Iris pigment epithelial cell (primary cell): Measurements from ENCODE around the gene CETP.
"Not testable (repeated sequence)": the region's sequence is repeated elsewhere in the genome, so short reads cannot be mapped to it uniquely, and the experiment has no call there.

Experiments used
- DNase-seq: peaks from one replicate; pipeline ENCODE4 v3.0.0-alpha.2; 2011; ENCODE audit warnings: low read depth

The CETP gene

DNA sequence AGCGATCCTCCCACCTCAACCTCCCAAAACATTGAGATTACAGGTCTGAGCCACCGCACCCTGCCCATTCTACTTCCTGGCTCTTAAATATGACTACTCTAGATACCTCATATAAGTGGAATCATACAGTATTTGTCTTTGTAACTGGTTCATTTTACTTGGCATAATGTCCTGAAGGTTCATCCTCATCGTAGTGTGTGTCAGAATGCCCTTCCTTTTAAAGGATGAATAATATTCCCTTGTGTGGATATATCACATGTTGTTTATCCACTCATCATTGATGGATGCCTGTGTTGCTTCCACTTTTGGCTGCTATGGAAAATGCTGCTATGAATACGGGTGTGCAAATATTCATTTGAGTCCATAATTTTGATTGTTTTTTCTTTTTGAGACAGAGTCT lies 5.7 kb upstream of the CETP start:
- no peak for DNase-seq

GRCh38 chr16:56956756-56957155 lies 5.0 kb upstream of the CETP start:
- DNase-seq, result no peak

DNA sequence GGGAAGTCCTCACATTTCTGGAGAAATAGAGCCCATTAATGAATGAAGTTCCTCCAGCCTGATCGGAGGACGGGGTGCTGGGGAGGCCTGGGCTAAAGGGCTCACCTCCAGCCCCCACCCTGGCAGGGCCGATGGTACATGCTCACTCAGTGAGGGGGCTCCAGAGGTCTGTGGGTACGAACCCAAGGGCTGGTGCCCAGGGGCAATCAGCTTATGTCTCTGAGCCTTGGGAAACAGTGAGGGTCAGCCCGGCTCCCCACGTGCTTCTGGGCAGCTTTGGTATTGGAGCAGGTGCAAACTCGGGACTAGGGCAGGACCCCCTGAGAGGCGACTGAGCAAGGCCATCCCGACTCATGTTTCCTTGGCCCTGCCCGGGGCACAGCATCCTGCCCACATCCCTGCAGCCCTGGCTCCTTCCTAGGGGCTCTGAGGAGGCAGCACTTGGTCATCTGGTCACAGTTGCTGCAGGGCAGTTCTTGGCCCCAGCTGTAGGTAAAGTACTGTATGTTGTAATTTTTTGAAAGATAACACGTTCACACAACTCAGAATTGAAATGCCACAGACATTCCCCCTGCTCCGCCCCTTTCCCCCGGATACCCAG lies 969 bp upstream of the CETP start:
- peak; percentile 52 for DNase-seq

- no peak for DNase-seq
These were observed 364 bp upstream of the CETP start for GRCh38 chr16:56961386-56961785.

DNA sequence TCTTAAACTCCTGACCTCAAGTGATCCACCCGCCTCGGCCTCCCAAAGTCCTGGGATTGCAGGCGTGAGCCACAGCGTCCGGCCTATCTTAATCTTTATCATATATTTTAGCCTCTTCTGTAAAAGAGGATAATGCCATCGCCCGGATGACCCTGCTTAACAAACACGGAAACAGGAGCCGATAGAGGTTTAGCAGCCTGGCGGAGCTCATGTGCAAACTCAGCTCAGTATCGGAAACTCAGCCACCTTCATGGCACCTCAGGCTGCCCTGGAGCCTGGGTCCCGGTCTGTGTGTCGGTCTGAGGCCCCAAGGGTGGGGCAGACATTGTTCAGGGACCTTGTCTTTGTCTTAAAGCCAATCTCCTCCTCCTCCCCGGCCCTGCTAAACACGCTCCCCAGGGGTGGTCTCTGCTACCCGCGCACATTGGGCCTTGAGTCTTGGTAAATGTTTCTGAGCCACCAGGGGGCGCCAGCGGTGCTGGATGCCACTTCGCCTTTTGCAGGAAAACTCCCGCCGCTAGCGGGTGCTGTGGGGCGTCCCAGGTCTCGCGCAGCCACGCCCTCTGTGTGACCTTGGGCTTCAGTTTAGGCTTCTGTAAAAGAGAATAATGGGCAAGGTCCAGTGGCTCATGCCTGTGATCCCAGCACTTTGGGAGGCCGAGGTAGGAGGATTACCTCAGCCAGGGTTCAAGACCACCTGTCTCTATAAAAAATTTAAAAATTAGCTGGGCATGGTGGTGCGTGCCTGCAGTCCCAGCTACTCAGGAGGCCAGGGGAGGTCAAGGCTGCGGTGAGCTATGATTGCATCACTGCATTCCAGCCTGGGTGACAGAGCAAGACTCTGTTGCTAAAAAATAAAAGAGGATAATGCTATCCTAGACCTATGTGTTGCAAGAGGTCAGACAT lies 2.7 kb downstream of the CETP start:
- DNase-seq, result peak; percentile 85

GRCh38 chr16:56965149-56966092 lies 3.7 kb downstream of the CETP start:
- peak; percentile 31 for DNase-seq

DNA sequence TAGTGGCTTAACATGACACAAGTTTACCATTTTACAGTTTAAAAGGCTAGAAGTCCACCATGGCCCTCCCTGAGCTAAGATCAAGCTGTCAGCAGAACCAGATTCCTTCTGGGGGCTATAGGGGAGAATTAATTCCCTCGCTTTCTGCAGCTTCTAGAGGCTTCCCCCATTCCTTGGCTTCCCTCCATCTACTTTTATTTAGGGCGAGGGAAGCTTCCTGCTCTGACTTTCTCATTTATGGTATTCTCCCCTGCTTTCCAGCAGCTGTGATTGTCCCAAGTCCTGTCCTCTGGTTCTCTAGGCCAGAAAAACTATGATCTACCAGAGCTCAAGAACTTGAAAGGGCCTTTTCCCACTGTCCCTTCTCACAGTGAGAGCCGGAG lies 4.3 kb downstream of the CETP start:
- no peak for DNase-seq

- DNase-seq, result no peak
These were observed 6.0 kb downstream of the CETP start for GRCh38 chr16:56967733-56968132.

- no peak for DNase-seq
These were observed 8.0 kb downstream of the CETP start for GRCh38 chr16:56969769-56970168.

DNA sequence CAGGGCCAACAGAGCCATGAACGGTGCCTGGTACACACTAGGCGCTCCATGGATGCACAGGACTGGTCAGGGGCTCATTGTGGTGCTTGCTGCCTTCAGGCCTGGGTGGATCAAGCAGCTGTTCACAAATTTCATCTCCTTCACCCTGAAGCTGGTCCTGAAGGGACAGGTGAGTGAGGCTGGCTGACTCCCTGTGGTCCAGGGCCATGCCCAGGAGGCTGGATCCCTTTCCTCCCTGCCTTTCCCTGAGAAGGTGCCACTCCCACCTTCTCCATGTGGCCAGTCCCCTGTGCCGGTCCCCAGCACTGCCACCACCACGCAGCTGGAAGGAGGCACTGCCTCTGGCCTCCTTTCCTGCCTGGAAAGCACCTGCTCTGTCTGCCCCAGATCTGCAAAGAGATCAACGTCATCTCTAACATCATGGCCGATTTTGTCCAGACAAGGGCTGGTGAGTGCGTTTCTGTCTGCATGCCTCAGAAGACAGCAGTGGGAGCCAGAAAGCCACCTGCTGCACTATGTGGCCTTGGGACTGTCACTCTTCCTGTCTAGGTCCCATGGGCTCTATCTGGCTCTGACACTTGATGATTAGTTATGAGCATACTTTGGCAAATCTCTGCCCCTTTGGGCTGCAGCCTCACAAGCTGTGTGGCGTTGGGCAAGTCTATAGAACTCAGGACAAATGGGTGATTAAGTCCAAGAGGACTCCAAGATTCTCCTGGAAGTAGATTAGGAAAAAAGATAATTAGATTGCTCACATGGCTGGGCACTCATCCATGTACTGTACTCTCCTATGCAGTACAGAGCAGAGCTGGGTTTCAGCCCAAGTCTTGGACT lies 9.4 kb downstream of the CETP start:
- DNase-seq, result no peak

GRCh38 chr16:56971768-56972043 lies 10.0 kb downstream of the CETP start:
- no peak for DNase-seq

DNA sequence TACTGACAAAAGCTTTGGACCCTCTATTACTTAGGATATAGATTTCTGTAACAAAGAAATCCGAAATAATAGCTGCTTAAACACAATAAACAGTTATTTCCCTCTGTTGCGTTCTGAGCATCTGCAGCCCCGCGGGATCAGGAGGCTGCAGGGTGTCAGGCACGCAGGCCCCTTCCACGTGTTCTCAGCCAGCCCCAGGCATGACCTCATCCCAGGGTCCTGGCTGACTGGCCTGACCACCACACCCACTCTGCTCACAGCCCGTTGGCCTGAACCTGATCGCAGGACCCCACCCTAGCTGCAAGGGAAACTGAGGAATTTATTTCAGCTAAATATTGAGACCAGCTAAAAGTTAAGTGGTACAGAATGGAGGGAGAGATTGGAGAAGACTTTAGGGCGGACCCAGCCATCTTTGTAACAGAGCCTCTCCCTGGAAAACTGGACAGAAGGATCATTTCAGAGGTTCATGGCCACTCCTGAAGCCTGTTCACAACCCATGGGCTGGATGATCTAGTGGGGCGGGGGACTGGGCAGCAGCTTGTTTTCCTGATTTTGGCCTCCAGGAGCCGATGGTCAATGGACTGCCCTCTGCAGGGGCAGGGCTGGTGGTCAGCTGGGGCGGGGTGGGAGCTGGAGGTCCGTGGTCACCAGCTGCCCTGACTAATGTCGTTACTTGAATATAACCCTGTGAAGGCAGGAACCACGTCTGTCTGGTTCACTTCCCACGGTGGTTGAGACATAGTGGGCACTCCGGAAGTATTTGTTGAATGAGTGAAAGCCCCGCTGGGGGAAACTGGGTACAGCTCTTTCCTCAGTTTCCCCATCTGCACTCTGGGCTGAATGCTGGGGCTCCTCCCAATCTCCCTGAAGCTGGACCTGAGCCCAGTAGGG lies 10.9 kb downstream of the CETP start:
- no peak for DNase-seq

DNA sequence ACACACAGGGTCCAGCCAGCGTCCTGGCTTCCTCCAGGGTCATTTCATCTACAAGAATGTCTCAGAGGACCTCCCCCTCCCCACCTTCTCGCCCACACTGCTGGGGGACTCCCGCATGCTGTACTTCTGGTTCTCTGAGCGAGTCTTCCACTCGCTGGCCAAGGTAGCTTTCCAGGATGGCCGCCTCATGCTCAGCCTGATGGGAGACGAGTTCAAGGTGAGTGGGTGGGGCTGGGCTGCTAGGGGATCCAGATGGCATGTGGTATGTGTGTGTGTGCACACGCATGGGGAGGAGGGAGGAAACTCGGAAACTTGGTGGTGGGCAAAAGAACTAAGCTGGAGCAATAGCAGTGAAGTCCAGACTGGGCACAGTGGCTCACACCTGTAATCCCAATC lies 11.5 kb downstream of the CETP start:
- DNase-seq, result no peak

GRCh38 chr16:56973899-56974298 lies 12.1 kb downstream of the CETP start:
- DNase-seq, result not testable (repeated sequence)

GRCh38 chr16:56974549-56975300 lies 13.0 kb downstream of the CETP start:
- no peak for DNase-seq

GRCh38 chr16:56975714-56976113 lies 14.0 kb downstream of the CETP start:
- no peak for DNase-seq

DNA sequence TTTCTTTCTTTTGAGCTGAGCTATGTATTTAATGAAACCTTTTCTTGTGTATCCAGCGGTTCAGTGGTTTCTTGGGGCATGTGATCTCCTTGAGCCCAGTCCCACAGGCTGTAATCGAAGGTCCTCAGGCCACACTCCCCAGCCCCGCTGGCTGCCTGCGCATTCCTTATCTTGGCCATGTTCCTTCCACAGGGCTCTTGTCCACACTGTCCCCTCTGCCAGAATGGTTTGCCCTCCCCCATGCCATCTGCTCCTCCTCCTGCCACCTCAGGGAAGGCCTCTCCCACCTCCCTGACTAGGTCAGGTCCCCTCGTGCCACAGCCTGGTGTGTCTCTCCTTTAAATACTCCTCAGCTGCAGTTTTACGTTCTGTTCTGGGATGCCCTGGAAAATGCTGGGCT lies 15.5 kb downstream of the CETP start:
- no peak for DNase-seq

DNA sequence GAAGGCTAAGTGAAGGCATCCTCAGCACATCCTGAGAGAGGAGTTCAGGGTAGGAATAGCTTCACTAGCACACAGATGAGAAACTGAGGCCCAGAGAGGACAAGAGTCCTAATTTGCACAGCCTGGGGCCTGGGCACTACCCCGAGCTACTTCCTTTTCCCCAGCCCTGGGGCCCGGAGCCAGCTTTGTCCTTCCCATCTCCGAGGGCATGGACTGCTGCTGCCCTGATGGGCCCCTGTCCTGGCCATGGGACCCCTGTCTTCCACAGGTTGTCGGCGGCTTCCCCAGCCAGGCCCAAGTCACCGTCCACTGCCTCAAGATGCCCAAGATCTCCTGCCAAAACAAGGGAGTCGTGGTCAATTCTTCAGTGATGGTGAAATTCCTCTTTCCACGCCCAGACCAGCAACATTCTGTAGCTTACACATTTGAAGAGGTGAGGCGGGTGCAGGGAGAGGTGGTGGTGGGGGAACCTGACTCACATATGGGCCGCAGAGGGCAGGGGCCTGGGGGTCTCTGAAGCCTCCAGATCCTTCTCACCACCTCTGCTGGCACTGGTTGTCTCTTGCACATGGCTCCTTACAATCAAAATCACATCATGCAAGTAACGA lies 16.2 kb downstream of the CETP start:
- no peak for DNase-seq

DNA sequence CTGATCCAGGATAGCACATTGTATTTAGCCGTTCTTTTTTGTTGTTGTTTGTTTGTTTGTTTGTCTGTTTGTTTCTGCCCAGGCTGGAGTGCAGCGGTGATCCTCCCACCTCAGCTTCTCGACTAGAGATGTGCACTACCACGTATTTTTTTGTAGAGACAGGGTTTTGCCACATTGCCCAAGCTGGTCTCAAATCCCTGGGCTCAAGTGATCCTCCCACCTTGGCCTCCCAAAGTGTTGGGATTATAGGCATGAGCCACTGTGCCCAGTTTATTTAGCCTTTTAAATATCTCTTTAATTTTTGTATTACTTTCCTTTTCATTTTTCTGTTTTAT lies 18.4 kb downstream of the CETP start:
- DNase-seq, result no peak
